Measurements from ENCODE around the gene FAM237B. TPM values are rescaled to one million over a fixed set of nuclear protein-coding genes. Genes with fewer than 3 reads are reported as not detected.

Gene FAM237B
- total and polyA plus RNA-seq, 5 donors from 2014 or later: not detected

DNA sequence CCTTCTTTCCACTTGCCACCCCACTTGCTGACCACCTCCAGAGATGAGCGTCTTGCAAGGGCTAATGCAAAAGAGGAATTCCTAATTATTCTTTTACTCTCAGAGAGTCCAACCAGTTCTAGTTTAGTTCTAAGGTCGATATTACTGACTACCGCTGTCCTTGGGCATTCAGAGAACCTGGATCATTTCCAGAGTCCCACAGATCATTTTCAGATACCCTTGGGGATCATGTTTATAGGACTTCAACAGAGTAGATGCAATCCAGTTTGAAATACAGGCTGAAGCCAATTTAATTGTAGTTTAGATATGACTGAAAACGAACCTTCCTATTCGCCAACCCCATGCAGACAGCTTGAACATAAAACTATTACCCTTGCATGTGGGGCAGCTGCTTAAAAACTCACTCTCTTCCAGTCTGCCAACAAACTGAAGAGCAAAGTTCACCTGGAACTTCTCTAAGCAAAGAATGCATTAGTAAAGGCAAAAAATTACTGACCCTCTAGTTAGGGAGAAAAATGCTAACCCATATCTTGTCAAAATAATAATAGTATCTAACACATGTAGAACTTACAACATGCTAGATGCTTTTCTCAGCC lies 53.7 kb downstream of the FAM237B start:
- peaks cover 3% of the 10 kb centered on the region for H3K27me3 ChIP-seq (ENCODE audit: control insufficient read depth, insufficient read depth, low read length)
- no peak overlapping the region for H3K4me3 Mint-ChIP-seq
- H3K9me3 ChIP-seq (ENCODE audit: control insufficient read depth in 2 of 2, low read length in 2 of 2): no peaks in the 10 kb centered on the region
- no peak overlapping the region for H3K4me3 ChIP-seq (ENCODE audit: low read depth, low read length)
- no peaks in the 10 kb centered on the region for H3K4me1 ChIP-seq (ENCODE audit: control insufficient read depth, insufficient read depth, low read length, poor library complexity, severe bottlenecking)
- no peaks in the 10 kb centered on the region for H3K36me3 ChIP-seq (ENCODE audit: control insufficient read depth, insufficient read depth, low read length)
- H3K27ac ChIP-seq (ENCODE audit: insufficient read depth, low read length, poor library complexity, severe bottlenecking): no peak overlapping the region
- no peaks in the 10 kb centered on the region for H3K36me3 Mint-ChIP-seq
- H3K4me1 Mint-ChIP-seq: no peaks in the 10 kb centered on the region
- ATAC-seq (ENCODE audit: low read depth in 2 of 2) (no peak), DNase-seq (no peak)
- H3K27ac Mint-ChIP-seq: no peak overlapping the region
- H3K27me3 Mint-ChIP-seq: peaks cover 7% of the 10 kb centered on the region
- peaks cover 0 to 2% (median 0%) of the 10 kb centered on the region in 7 donors for H3K9me3 Mint-ChIP-seq

DNA sequence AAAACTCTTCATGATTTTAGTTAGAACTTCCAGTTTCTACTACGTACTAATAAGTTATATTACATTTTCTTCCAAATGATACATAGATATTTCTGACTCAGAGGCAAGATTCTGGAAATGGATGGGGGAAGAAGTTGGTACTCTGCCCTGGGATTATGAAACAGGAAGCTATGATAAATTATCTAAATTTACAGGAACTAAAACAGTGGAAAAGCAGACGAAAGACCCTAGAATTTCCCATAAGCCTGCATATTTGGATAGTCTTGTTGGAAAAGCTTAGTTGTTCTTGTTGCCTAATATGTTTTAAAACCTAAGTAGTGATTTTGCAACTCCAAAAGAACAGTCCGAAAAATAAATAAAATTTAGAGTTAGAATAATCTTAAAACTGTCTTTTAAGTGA lies 54.3 kb downstream of the FAM237B start:
- ATAC-seq (ENCODE audit: low read depth in 2 of 2) (no peak), DNase-seq (no peak)
- Mint-ChIP-seq H3K4me3 (no peak overlapping the region), H3K36me3 (no peaks in the 10 kb centered on the region), H3K27me3 (peaks cover 7% of the 10 kb centered on the region), H3K9me3 (peaks cover 0 to 2% (median 0%) of the 10 kb centered on the region in 7 donors), H3K4me1 (no peaks in the 10 kb centered on the region), H3K27ac (no peak overlapping the region)
- Histone ChIP-seq H3K9me3 (ENCODE audit: control insufficient read depth in 2 of 2, low read length in 2 of 2) (no peaks in the 10 kb centered on the region), H3K36me3 (ENCODE audit: control insufficient read depth, insufficient read depth, low read length) (no peaks in the 10 kb centered on the region), H3K4me3 (ENCODE audit: low read depth, low read length) (no peak overlapping the region), H3K27ac (ENCODE audit: insufficient read depth, low read length, poor library complexity, severe bottlenecking) (no peak overlapping the region), H3K27me3 (ENCODE audit: control insufficient read depth, insufficient read depth, low read length) (peaks cover 2% of the 10 kb centered on the region), H3K4me1 (ENCODE audit: control insufficient read depth, insufficient read depth, low read length, poor library complexity, severe bottlenecking) (no peaks in the 10 kb centered on the region)

Other genes with a start within 250 kb of the FAM237B start
- gene STEAP1, start 166.8 kb downstream of the FAM237B start, total RNA-seq: not detected
- not detected for gene STEAP1, start 166.8 kb downstream of the FAM237B start, polyA plus RNA-seq
- not detected for gene STEAP2, start 109.6 kb downstream of the FAM237B start, total RNA-seq
- not detected for gene STEAP2, start 109.6 kb downstream of the FAM237B start, polyA plus RNA-seq
- not detected for gene CFAP69, start 76.1 kb downstream of the FAM237B start, total RNA-seq
- not detected for gene CFAP69, start 76.1 kb downstream of the FAM237B start, polyA plus RNA-seq
- 27.2 TPM for gene GTPBP10, start 25.4 kb upstream of the FAM237B start, total RNA-seq
- gene GTPBP10, start 25.4 kb upstream of the FAM237B start, polyA plus RNA-seq: 10 to 100 TPM; 34.9 to 49.1 (median 41.5) TPM
- gene CLDN12, start 82.2 kb upstream of the FAM237B start, total RNA-seq: 2.9 TPM
- gene CLDN12, start 82.2 kb upstream of the FAM237B start, polyA plus RNA-seq: under 1 TPM in 3 of 4 donors, not detected in 1; 0.44 to 0.75 (median 0.52) TPM
- not detected for gene PTTG1IP2, start 148.3 kb upstream of the FAM237B start, total RNA-seq
- gene PTTG1IP2, start 148.3 kb upstream of the FAM237B start, polyA plus RNA-seq: not detected